RWPE1 (cell line): ENCODE data around the gene GCG.

Source experiments
- CTCF ChIA-PET: fragments of 350-600 bp; sonication (Branson Sonifier 250); formaldehyde crosslinking; extraction: SDS; loops from one replicate; lab custom pipeline; 2021; lab: Yijun Ruan, JAX
- POLR2A ChIA-PET: fragments of 400-600 bp; formaldehyde crosslinking; extraction: SDS; loops from one replicate; lab custom pipeline; 2020; ENCODE audit warnings: antibody characterized with exemption; ENCODE audit not compliant: low non-redundant PET; lab: Yijun Ruan, JAX
- DNase-seq: peaks from one replicate; pipeline ENCODE4 v3.0.0; 2012; ENCODE audit warnings: low spot score
- H3K27ac ChIP-seq: fragments of 450-650 bp; 2 replicates; pipeline ENCODE4 v1.5.1; 2017
- TF ChIP-seq, protein P1 (sequence below): fragments of 450-650 bp; conservative IDR thresholded peaks from 2 replicates; pipeline ENCODE4 v1.5.1; 2017; ENCODE audit warnings: low read depth, mild to moderate bottlenecking

GCG gene

DNA sequence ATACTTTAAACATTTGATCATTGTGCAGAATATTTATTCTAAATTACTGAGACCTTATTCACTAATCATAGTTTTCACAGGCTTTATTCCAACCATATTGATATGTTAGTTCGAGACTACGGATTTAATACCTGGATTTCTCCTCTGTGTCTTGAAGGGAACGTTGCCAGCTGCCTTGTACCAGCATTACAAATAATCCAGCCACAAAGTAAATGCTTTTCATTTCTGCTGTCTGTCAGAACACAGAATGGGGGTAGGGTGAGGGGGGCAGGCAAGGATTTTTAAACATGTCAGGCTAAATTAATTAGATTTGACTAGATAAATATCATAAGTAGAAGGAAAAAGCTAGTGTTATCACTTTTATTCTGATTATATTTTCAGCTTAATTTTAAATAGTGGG lies 3.1 kb downstream of the GCG start:
- no peak overlapping the region for H3K27ac ChIP-seq
- no peak for DNase-seq
- ChIA-PET POLR2A (no interaction called here), CTCF (interaction anchor here (0.7 kb wide), 1 partner anchor 15 kb away, joined by 3 read pairs; no protein-coding TSS in a partner anchor)
- TF ChIP-seq, protein P1, sequence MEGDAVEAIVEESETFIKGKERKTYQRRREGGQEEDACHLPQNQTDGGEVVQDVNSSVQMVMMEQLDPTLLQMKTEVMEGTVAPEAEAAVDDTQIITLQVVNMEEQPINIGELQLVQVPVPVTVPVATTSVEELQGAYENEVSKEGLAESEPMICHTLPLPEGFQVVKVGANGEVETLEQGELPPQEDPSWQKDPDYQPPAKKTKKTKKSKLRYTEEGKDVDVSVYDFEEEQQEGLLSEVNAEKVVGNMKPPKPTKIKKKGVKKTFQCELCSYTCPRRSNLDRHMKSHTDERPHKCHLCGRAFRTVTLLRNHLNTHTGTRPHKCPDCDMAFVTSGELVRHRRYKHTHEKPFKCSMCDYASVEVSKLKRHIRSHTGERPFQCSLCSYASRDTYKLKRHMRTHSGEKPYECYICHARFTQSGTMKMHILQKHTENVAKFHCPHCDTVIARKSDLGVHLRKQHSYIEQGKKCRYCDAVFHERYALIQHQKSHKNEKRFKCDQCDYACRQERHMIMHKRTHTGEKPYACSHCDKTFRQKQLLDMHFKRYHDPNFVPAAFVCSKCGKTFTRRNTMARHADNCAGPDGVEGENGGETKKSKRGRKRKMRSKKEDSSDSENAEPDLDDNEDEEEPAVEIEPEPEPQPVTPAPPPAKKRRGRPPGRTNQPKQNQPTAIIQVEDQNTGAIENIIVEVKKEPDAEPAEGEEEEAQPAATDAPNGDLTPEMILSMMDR = no peak

DNA sequence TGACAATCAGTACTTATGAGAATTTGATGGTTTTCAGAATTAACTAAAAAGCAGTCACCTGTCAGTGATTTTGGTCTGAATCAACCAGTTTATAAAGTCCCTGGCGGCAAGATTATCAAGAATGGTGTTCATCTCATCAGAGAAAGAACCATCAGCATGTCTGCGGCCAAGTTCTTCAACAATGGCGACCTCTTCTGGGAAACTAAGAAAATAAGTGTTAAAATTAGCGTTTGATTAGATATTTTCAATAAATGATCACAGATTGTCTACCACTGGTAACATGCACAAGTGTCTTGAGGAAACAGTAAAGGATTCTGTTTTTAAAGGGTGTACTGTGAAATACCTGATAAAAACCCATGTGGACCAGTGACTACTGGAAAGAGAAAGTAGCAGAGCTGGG lies 8.1 kb downstream of the GCG start:
- ChIA-PET POLR2A (no interaction called here), CTCF (no interaction called here)
- no peak overlapping the region for H3K27ac ChIP-seq
- DNase-seq = no peak
- TF ChIP-seq, protein P1 = no peak

DNA sequence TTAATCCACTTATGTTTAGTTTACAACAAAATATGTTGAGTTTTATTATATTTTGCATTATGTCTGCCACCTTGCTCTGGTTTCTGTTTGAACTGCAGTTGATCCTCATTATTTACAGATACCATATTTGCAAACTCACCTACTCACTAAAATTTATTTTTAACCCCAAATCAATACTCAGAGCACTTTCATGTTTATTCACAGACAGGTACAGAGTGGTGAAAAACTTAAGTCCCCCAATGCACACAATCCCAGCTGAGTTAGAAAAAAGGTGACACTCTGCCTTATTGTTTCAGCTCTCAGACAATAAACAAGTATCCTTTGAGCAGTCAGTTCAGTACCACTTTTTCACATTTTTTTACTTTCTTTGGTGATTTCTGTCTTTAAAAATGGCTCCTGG lies 13.7 kb downstream of the GCG start:
- no peak overlapping the region for H3K27ac ChIP-seq
- TF ChIP-seq, protein P1 = no peak
- ChIA-PET POLR2A (no interaction called here), CTCF (no interaction called here)
- DNase-seq = no peak

DNA sequence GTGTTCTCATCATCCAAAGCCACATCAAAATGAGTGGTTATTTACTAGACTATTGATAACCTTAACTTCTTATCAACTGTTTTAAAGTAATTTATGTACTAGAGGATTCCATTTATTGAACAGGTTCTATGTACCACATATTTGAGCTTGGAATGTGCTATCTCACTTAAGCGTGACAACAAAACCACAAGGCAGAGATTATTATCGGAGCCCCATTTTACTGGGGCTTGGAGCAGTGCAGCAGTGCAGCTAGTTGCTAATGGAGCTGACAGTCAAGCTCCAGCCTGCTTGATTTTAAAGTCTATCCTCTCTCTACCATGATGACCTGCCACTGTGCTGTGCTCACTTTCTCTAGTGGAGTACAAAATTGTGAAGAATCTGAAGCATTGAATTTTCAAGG lies 24.6 kb downstream of the GCG start:
- CTCF ChIA-PET = interaction anchor here (0.7 kb wide), 1 partner anchor 144 kb away, joined by 3 read pairs; no protein-coding TSS in a partner anchor

DNA sequence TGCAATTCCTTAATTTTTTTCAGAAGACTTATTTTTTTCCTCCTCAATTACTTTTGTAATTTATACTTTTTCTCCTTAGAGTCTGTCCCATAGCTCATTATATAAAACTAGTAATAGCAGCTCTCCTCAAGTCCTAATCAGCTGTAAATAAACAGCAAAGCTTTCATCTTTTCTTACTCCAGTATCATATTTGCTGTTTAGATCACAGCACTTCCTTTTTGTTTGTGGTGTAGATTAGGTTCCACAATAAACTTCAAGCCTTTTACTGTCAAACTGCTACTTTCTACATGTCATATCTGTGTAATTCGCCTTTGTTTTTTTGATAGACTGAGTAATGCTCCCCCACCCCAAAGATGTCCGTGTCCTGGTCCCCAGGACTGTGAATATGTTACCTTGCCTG lies 25.5 kb downstream of the GCG start:
- POLR2A ChIA-PET = no interaction called here

More for the DNA sequence above, 24.6 kb downstream of the GCG start:
- no peak overlapping the region for H3K27ac ChIP-seq
- TF ChIP-seq, protein P1 = no peak
- POLR2A ChIA-PET = no interaction called here
- no peak for DNase-seq

DNA sequence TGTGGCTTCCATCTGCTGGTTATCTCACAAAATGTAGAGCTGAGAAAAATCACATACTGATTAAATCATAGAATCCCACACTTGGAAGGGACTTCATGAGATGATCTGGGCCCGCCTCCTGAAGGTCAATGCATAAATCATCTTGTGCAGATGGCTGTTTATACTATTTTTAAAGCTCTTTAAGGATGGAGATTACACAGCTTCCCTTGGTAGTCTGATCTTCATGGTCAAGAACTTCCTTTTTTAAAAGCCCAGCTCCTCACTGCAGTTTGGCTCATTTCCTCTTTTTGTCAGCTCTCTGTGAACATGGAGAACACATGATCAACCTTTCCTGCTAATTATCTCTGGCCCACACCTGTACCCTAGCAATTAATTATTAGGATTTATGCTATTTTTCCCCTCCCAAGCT lies 25.9 kb downstream of the GCG start:
- DNase-seq = no peak
- no peak overlapping the region for H3K27ac ChIP-seq
- CTCF ChIA-PET = interaction anchor here (0.6 to 0.9 kb wide), 3 partner anchors 118 to 868 kb away, joined by 3 to 4 read pairs (median 3); no protein-coding TSS in a partner anchor
- TF ChIP-seq, protein P1 = no peak
- POLR2A ChIA-PET = no interaction called here

More for the DNA sequence above, 25.5 kb downstream of the GCG start:
- no peak overlapping the region for H3K27ac ChIP-seq
- no peak for DNase-seq
- TF ChIP-seq, protein P1 = no peak
- CTCF ChIA-PET = interaction anchor here (0.6 kb wide), 1 partner anchor 485 kb away, joined by 3 read pairs; no protein-coding TSS in a partner anchor
